SK-N-SH treated with all-trans-retinoic acid at 6 μM for 48 hours (cell line): ENCODE measurements around the gene MICU2.

Source experiments
- ATAC-seq: fragments of 200-7000 bp; cut with Tn5 transposase; 3 replicates; pipeline ENCODE4 v1.9.1; 2020; ENCODE audit warnings: mild to moderate bottlenecking, moderate library complexity
- CREB5 ChIP-seq: fragments of 250-450 bp; sonication (Bioruptor Pico); IDR thresholded peaks from 2 replicates; pipeline ENCODE4 v1.5.1; 2020; ENCODE audit warnings: low read depth, mild to moderate bottlenecking, moderate library complexity
- CSRNP3 ChIP-seq: fragments of 250-450 bp; sonication (Bioruptor Pico); IDR thresholded peaks from 2 replicates; pipeline ENCODE4 v1.5.1; 2021; ENCODE audit warnings: mild to moderate bottlenecking, moderate library complexity
- ESRRG ChIP-seq: fragments of 250-450 bp; sonication (Bioruptor Pico); IDR thresholded peaks from 2 replicates; pipeline ENCODE4 v1.6.1; 2021; ENCODE audit warnings: mild to moderate bottlenecking
- ISL1 ChIP-seq: fragments of 250-450 bp; sonication (Bioruptor Pico); IDR thresholded peaks from 2 replicates; pipeline ENCODE4 v2.1.2; 2022; ENCODE audit warnings: mild to moderate bottlenecking, moderate library complexity
- OSR1 ChIP-seq: fragments of 250-450 bp; sonication (Bioruptor Pico); IDR thresholded peaks from 2 replicates; pipeline ENCODE4 v1.8.0; 2022; ENCODE audit warnings: moderate library complexity, mild to moderate bottlenecking, inconsistent platforms
- PPARA ChIP-seq: fragments of 250-450 bp; sonication (Bioruptor Pico); IDR thresholded peaks from 2 replicates; pipeline ENCODE4 v1.5.0; 2020; ENCODE audit warnings: mild to moderate bottlenecking, borderline replicate concordance
- RARB ChIP-seq: fragments of 250-450 bp; sonication (Bioruptor Pico); IDR thresholded peaks from 2 replicates; pipeline ENCODE4 v1.8.0; 2021; ENCODE audit warnings: mild to moderate bottlenecking, moderate library complexity
- TCF4 ChIP-seq: fragments of 250-450 bp; sonication (Bioruptor Pico); IDR thresholded peaks from 2 replicates; pipeline ENCODE4 v1.8.0; 2021; ENCODE audit warnings: mild to moderate bottlenecking, moderate library complexity, borderline replicate concordance
- TOX ChIP-seq: fragments of 250-450 bp; sonication (Bioruptor Pico); IDR thresholded peaks from 2 replicates; pipeline ENCODE4 v1.8.0; 2021; ENCODE audit warnings: mild to moderate bottlenecking, moderate library complexity, borderline replicate concordance
- TSHZ2 ChIP-seq: fragments of 250-450 bp; sonication (Bioruptor Pico); IDR thresholded peaks from 2 replicates; pipeline ENCODE4 v1.5.0; 2020; ENCODE audit warnings: mild to moderate bottlenecking, moderate library complexity
- ZC3H10 ChIP-seq: fragments of 250-450 bp; sonication (Bioruptor Pico); IDR thresholded peaks from 2 replicates; pipeline ENCODE4 v1.5.1; 2021; ENCODE audit warnings: mild to moderate bottlenecking, moderate library complexity
- ZFP3 ChIP-seq: fragments of 250-450 bp; sonication (Bioruptor Pico); IDR thresholded peaks from 2 replicates; pipeline ENCODE4 v1.5.0; 2020; ENCODE audit warnings: mild to moderate bottlenecking, moderate library complexity
- ZNF565 ChIP-seq: fragments of 450-650 bp; formaldehyde crosslinking; conservative IDR thresholded peaks from 2 replicates; pipeline ENCODE4 v1.5.0; 2020; ENCODE audit warnings: low read depth, mild to moderate bottlenecking, moderate library complexity
- ZNF70 ChIP-seq: fragments of 450-650 bp; formaldehyde crosslinking; IDR thresholded peaks from 2 replicates; pipeline ENCODE4 v1.5.0; 2020; ENCODE audit warnings: mild to moderate bottlenecking, moderate library complexity
- ZNF8 ChIP-seq: fragments of 450-650 bp; formaldehyde crosslinking; IDR thresholded peaks from 2 replicates; pipeline ENCODE4 v1.5.0; 2020; ENCODE audit warnings: mild to moderate bottlenecking, moderate library complexity
- TF ChIP-seq, protein P1 (sequence below): fragments of 250-450 bp; sonication (Bioruptor Pico); IDR thresholded peaks from 2 replicates; pipeline ENCODE4 v1.8.0; 2020; ENCODE audit warnings: mild to moderate bottlenecking, moderate library complexity, borderline replicate concordance

Gene MICU2

GRCh38 chr13:21619633-21620220, 15.8 kb upstream of the MICU2 start (continued):
- TF ChIP-seq ZNF70 (CRISPR knock-in tag) (no peak), TOX (CRISPR knock-in tag) (no peak), OSR1 (CRISPR knock-in tag) (no peak), ZNF565 (CRISPR knock-in tag) (no peak), CREB5 (CRISPR knock-in tag) (no peak)
- TF ChIP-seq, protein P1, sequence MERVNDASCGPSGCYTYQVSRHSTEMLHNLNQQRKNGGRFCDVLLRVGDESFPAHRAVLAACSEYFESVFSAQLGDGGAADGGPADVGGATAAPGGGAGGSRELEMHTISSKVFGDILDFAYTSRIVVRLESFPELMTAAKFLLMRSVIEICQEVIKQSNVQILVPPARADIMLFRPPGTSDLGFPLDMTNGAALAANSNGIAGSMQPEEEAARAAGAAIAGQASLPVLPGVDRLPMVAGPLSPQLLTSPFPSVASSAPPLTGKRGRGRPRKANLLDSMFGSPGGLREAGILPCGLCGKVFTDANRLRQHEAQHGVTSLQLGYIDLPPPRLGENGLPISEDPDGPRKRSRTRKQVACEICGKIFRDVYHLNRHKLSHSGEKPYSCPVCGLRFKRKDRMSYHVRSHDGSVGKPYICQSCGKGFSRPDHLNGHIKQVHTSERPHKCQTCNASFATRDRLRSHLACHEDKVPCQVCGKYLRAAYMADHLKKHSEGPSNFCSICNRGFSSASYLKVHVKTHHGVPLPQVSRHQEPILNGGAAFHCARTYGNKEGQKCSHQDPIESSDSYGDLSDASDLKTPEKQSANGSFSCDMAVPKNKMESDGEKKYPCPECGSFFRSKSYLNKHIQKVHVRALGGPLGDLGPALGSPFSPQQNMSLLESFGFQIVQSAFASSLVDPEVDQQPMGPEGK: no peak

- no peak for ATAC-seq
- TF ChIP-seq RARB: no peak
- no peak for TF ChIP-seq ZFP3
- TF ChIP-seq ESRRG (CRISPR knock-in tag): no peak
- no peak for TF ChIP-seq TOX (CRISPR knock-in tag)
- TF ChIP-seq CREB5 (CRISPR knock-in tag): no peak
- no peak for TF ChIP-seq ZNF8 (CRISPR knock-in tag)
- no peak for TF ChIP-seq TSHZ2 (CRISPR knock-in tag)
- no peak for TF ChIP-seq TCF4 (CRISPR knock-in tag)
- TF ChIP-seq ZNF70 (CRISPR knock-in tag): no peak
- no peak for TF ChIP-seq CSRNP3 (CRISPR knock-in tag)
- TF ChIP-seq, protein P1: no peak
- TF ChIP-seq, all 23 proteins: peak for 0
These were observed 12.9 kb upstream of the MICU2 start for GRCh38 chr13:21616880-21617279.

GRCh38 chr13:21616205-21616866, 12.4 kb upstream of the MICU2 start:
- ATAC-seq: no peak
- no peak for TF ChIP-seq ZC3H10 (CRISPR knock-in tag)
- no peak for TF ChIP-seq ZNF70 (CRISPR knock-in tag)
- TF ChIP-seq TCF4 (CRISPR knock-in tag): no peak
- no peak for TF ChIP-seq CSRNP3 (CRISPR knock-in tag)
- TF ChIP-seq ISL1 (CRISPR knock-in tag): no peak
- TF ChIP-seq CREB5 (CRISPR knock-in tag): no peak
- TF ChIP-seq, protein P1: no peak
- TF ChIP-seq ZNF8 (CRISPR knock-in tag): no peak
- no peak for TF ChIP-seq ZFP3
- no peak for TF ChIP-seq PPARA (CRISPR knock-in tag)
